ENCODE measurements around the gene SLC7A6OS.

Gene SLC7A6OS

GRCh38 chr16:68253721-68254120, 57.0 kb downstream of the SLC7A6OS start:
- no peak for DNase-seq (ENCODE audit: low read depth in 2 of 2)

- DNase-seq (ENCODE audit: low read depth in 2 of 2): no peak
Measured at GRCh38 chr16:68252383-68252782, 58.4 kb downstream of the SLC7A6OS start.

GRCh38 chr16:68251832-68252231, 58.9 kb downstream of the SLC7A6OS start:
- no peak for DNase-seq (ENCODE audit: low read depth in 2 of 2)

GRCh38 chr16:68250951-68251350, 59.8 kb downstream of the SLC7A6OS start:
- no peak for DNase-seq (ENCODE audit: low read depth in 2 of 2)

- DNase-seq (ENCODE audit: low read depth in 2 of 2): no peak
Measured at GRCh38 chr16:68249371-68249770, 61.4 kb downstream of the SLC7A6OS start.
